ENCODE data around the gene LTB.

The LTB gene

DNA sequence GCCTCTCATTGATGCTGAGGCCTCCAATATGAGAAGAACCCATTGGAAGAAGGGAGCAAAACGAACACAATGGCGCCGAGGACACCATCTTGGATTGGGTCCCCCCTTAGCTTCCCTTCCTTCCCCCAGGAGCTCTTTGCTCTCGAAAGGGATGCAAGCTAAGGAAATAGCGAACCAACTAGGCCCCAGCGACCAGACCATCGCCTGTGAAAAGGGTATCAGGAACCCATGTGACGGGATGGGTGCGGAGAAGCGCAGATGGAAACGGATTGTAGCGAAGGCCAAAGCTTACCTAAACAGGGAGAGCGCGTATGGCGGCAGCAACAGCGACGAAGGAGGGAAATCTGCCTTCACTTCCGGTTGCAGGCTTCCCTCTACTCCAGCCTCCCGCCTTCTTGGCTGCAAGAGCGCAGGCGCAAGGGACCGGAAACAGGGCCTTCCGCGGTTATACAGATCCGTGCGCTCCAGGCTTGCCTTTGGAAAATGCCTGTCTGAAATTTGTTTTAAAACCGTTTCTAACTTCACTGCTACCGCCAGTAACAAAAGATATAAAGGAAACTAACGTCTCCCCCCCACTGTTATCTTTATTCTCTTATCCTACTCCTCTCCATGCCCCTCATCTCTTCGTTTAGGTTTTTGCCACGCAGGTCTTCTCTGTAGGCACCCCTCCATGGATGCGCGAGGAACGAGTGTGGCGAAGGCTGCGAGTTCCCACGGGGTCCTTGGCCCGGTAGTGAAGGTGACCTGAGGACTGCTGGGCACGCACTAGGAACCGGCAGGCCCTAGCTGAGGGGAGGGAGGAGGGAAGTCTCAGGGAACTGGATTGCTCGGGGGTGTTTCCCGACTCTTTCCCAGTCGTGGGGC, 40.3 kb downstream of the LTB start, which contains the start of gene DDX39B:
DDX39B (minus strand) TSS at position 346 of the 864 bp plus-strand sequence. CDS start 1,471 bp downstream, outside the sequence.
- peak; percentile 84 for ATAC-seq
- TF ChIP-seq PATZ1 (CRISPR knock-in tag; IDR thresholded peaks at IDR 0.05; ENCODE audit: borderline replicate concordance) (no peak), ZFP3 (CRISPR knock-in tag; IDR thresholded peaks at IDR 0.05) (peak; percentile 15; the same call in 1 of the 2 replicates), OSR1 (CRISPR knock-in tag; IDR thresholded peaks at IDR 0.05) (no peak), GLIS3 (CRISPR knock-in tag; IDR thresholded peaks at IDR 0.05) (no peak)

DNA sequence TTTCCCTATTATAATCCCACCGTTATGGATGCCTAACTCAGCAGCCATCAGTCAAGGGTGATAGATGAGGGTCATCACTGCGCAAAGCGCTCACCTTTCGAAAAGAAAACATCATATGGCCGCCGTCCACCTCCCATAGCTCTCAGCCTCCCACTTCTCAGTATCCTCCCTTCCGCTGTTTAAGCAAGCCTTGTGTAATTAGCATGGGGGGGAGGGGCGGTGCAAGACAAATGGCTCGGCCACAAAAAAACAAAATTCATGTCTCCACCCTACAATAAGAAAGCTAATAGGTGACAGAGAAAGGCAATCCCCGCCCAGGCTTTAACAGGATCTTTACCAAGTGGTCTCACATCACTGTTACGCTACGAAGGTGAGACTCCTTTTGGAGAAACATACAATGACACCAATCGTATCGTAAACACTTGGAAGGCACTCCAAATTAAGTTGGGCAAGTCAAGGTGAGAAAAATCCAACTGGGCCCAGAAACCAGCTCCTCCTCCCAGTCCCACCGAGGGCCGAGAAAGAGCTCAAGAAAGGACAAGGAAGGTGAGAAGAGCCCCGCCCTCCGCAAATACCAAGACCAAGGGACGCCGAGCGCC, 41.1 kb downstream of the LTB start:
- peak; percentile 9 for ATAC-seq
- TF ChIP-seq, protein P1, sequence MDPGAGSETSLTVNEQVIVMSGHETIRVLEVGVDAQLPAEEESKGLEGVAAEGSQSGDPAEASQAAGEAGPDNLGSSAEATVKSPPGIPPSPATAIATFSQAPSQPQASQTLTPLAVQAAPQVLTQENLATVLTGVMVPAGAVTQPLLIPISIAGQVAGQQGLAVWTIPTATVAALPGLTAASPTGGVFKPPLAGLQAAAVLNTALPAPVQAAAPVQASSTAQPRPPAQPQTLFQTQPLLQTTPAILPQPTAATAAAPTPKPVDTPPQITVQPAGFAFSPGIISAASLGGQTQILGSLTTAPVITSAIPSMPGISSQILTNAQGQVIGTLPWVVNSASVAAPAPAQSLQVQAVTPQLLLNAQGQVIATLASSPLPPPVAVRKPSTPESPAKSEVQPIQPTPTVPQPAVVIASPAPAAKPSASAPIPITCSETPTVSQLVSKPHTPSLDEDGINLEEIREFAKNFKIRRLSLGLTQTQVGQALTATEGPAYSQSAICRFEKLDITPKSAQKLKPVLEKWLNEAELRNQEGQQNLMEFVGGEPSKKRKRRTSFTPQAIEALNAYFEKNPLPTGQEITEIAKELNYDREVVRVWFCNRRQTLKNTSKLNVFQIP (CRISPR knock-in tag; IDR thresholded peaks at IDR 0.05; ENCODE audit: borderline replicate concordance, low read depth) = no peak
- TF ChIP-seq ZNF8 (CRISPR knock-in tag; IDR thresholded peaks at IDR 0.05) = no peak
- no peak for TF ChIP-seq CSDC2 (CRISPR knock-in tag; IDR thresholded peaks at IDR 0.05)
- TF ChIP-seq TOX (CRISPR knock-in tag; IDR thresholded peaks at IDR 0.05; ENCODE audit: borderline replicate concordance) = no peak
- TF ChIP-seq ZC3H10 (CRISPR knock-in tag; IDR thresholded peaks at IDR 0.05) = no peak
- TF ChIP-seq ZNF70 (CRISPR knock-in tag; IDR thresholded peaks at IDR 0.05) = no peak
- no peak for TF ChIP-seq GLIS3 (CRISPR knock-in tag; IDR thresholded peaks at IDR 0.05)
- no peak for TF ChIP-seq PPARA (CRISPR knock-in tag; IDR thresholded peaks at IDR 0.05; ENCODE audit: borderline replicate concordance)
- TF ChIP-seq BACH2 (CRISPR knock-in tag; IDR thresholded peaks at IDR 0.05; ENCODE audit: borderline replicate concordance) = no peak
- TF ChIP-seq OSR1 (CRISPR knock-in tag; IDR thresholded peaks at IDR 0.05) = no peak
- TF ChIP-seq TCF4 (CRISPR knock-in tag; IDR thresholded peaks at IDR 0.05; ENCODE audit: borderline replicate concordance) = no peak

DNA sequence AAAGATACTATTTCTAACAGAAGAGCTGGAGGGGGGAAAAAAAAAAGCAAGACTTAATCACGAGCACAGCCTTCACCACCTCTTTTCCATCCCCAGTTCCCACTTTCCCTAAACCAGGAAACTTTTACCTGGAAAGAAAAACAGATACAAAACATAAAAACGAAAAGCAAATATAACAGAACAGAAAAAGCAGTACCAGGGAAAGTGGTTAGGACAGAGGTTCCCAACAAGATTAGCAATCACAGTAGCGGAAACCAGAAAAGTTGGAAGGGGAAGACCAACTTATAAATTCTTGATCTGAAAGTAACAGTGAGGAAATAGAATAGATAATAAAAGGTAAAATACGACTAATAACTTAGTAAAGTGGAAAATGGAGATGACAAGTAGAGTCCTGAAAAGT, 41.6 kb downstream of the LTB start:
- no peak for TF ChIP-seq RARB (CRISPR knock-in tag; IDR thresholded peaks at IDR 0.05)
- TF ChIP-seq GLIS3 (CRISPR knock-in tag; IDR thresholded peaks at IDR 0.05) = no peak
- TF ChIP-seq ZFP3 (CRISPR knock-in tag; IDR thresholded peaks at IDR 0.05) = no peak
- TF ChIP-seq PATZ1 (CRISPR knock-in tag; IDR thresholded peaks at IDR 0.05; ENCODE audit: borderline replicate concordance) = no peak
- TF ChIP-seq PPARA (CRISPR knock-in tag; IDR thresholded peaks at IDR 0.05; ENCODE audit: borderline replicate concordance) = no peak
- no peak for TF ChIP-seq ZFP30 (CRISPR knock-in tag; IDR thresholded peaks at IDR 0.05)
- TF ChIP-seq CSDC2 (CRISPR knock-in tag; IDR thresholded peaks at IDR 0.05) = no peak
- TF ChIP-seq SNAI2 (CRISPR knock-in tag; IDR thresholded peaks at IDR 0.05) = no peak
- TF ChIP-seq, protein P2, sequence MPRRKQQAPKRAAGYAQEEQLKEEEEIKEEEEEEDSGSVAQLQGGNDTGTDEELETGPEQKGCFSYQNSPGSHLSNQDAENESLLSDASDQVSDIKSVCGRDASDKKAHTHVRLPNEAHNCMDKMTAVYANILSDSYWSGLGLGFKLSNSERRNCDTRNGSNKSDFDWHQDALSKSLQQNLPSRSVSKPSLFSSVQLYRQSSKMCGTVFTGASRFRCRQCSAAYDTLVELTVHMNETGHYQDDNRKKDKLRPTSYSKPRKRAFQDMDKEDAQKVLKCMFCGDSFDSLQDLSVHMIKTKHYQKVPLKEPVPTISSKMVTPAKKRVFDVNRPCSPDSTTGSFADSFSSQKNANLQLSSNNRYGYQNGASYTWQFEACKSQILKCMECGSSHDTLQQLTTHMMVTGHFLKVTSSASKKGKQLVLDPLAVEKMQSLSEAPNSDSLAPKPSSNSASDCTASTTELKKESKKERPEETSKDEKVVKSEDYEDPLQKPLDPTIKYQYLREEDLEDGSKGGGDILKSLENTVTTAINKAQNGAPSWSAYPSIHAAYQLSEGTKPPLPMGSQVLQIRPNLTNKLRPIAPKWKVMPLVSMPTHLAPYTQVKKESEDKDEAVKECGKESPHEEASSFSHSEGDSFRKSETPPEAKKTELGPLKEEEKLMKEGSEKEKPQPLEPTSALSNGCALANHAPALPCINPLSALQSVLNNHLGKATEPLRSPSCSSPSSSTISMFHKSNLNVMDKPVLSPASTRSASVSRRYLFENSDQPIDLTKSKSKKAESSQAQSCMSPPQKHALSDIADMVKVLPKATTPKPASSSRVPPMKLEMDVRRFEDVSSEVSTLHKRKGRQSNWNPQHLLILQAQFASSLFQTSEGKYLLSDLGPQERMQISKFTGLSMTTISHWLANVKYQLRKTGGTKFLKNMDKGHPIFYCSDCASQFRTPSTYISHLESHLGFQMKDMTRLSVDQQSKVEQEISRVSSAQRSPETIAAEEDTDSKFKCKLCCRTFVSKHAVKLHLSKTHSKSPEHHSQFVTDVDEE (CRISPR knock-in tag; IDR thresholded peaks at IDR 0.05) = no peak
- no peak for TF ChIP-seq ESRRG (CRISPR knock-in tag; IDR thresholded peaks at IDR 0.05)
- no peak for TF ChIP-seq ISL1 (CRISPR knock-in tag; IDR thresholded peaks at IDR 0.05)
- TF ChIP-seq ZNF565 (CRISPR knock-in tag; conservative IDR thresholded peaks at IDR 0.05; ENCODE audit: low read depth) = no peak
- TF ChIP-seq CREB5 (CRISPR knock-in tag; IDR thresholded peaks at IDR 0.05; ENCODE audit: low read depth) = no peak
- ATAC-seq = no peak
